NCI-H146 (cell line): ENCODE results near the gene MED22.
"Not testable (repeated sequence)": the region's sequence is repeated elsewhere in the genome, so short reads cannot be mapped to it uniquely, and the experiment has no call there.

Experiments used
- DNase-seq: peaks from one replicate; lab custom pipeline; 2025; lab: John Stamatoyannopoulos, UW

MED22 gene

GRCh38 chr9:133334888-133335287 is 13.0 kb downstream of the MED22 start:
- DNase-seq: not testable (repeated sequence)

- peak; percentile 59 for DNase-seq
Measured at GRCh38 chr9:133334161-133334560, 13.8 kb downstream of the MED22 start.

- DNase-seq: no peak
Measured at GRCh38 chr9:133333566-133333965, 14.4 kb downstream of the MED22 start.

- no peak for DNase-seq
Measured at GRCh38 chr9:133333011-133333410, 14.9 kb downstream of the MED22 start.

DNA sequence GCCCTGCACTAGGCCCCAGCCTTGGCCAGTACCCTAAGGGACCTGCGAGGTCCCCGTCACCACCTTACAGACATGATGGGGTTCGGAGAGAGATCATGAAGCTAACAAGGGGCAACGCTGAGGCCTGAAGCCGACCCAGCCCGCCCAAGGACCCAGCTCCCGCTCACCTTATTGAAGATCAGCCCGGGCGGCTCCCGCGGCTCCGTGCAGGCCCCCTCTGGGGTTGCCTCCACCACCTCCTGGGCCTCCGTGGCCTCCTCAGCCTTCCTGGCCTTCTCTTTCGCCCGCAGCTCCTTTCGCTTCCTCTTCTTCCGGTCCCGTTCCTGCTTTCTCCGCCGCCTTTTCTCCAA is 15.6 kb downstream of the MED22 start:
- no peak for DNase-seq

- DNase-seq: no peak
Measured at GRCh38 chr9:133331641-133332380, 16.1 kb downstream of the MED22 start.

- DNase-seq: no peak
Measured at GRCh38 chr9:133331221-133331620, 16.7 kb downstream of the MED22 start.

DNA sequence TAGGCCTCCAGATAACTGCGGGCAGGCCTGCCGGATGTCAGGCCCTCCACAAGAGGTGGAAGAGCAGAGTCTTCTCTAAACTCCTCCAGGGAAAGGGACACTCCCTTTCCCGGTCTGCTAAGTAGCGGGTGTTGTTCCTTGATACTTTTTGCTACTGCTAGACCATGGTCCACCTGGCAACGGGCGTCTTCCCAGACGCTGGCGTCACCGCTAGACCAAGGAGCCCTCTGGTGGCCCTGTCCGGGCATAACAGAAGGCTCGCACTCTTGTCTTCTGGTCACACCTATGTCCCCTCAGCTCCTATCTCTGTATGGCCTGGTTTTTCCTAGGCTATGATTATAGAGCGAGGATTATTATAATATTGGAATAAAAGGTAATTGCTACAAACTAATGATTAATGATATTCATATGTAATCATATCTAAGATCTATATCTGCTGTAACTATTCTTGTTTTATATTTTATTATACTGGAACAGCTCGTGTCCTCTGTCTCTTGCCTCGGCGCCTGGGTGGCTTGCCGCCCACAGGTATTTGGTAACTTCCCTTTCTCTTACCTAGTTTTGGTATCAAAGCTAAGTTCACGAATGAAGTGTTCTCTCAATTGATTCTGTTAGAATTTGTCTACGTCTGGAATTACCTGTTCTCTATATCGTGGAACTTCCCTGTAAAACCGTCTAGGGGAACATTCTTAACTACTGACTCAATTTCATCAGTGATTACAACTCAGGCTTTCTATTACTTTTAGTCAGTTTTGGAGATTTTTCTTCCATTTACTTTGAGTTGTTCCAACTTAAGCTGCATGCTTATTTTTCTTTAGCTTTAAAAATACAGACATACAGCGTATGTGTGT is 18.4 kb downstream of the MED22 start:
- DNase-seq: not testable (repeated sequence)

DNA sequence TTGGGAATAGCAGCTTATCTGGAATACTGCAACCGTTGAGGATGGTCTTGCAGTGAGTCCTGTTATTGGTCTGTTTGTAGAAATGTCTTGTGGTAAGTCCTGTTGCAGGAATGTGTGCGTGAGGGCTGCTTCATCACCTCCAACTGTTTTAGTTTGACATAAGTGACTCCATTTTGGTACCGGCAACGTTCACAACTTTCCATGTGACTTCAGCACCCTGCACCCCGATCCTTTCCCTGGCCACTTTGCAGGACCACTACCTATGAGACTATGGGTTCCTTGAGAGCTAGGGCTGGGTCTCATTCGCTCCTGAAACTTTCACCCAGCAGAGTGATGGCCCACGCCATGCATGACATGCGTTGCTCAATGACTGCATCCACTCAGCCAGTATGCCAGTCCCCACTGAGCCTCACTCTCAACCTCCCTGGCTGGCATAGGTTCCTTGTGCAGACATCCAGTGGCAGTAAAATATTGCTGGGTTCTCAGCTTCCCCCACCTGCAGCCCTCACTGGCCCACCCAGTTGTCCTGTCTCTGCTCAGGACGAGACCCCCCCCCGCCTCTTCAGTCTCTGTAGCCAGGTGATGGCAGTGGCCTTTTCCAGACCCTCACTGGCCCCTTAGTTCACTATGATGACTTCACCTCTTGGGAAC is 20.0 kb downstream of the MED22 start:
- no peak for DNase-seq

DNA sequence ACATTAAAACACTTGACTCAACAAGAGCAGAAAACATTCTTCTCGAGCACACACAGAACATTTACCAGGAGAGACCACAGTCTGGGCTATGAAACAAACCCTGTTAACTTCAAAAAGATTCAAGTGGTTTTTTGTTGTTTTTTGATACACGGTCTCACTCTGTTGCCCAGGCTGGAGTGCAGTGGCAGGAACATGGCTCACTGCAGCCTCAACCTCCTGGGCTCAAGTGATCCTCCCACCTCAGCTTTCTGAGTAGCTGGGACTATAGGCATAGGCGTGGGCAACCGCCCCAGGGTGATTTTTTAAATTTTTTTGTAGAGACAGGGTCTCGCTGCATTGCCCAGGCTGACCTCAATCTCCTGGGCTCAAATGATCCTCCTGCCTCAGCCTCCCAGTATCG is 20.9 kb downstream of the MED22 start:
- DNase-seq: not testable (repeated sequence)

GRCh38 chr9:133323991-133324703 is 23.8 kb downstream of the MED22 start:
- no peak for DNase-seq

GRCh38 chr9:133323211-133323610 is 24.7 kb downstream of the MED22 start:
- DNase-seq: no peak

- no peak for DNase-seq
Measured at GRCh38 chr9:133322701-133323100, 25.2 kb downstream of the MED22 start.

- no peak for DNase-seq
Measured at GRCh38 chr9:133321411-133321935, 26.5 kb downstream of the MED22 start.

- no peak for DNase-seq
Measured at GRCh38 chr9:133320421-133320881, 27.5 kb downstream of the MED22 start.

DNA sequence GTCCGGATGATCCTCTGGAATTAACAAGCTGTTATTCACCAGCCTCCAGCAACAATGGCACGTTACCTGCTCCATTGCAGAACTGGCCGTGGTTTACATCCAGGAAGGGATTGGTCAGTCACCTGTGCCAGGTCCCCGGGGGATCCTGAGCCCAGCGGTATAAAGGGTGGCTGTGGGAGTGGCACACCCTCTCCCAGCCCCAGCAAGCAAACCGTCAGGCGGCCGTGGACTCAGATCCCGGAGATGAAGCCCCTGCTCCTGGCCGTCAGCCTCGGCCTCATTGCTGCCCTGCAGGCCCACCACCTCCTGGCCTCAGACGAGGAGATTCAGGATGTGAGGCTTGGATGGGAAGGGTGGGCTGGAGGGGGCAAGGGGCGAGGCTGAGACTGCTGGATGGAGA is 30.4 kb downstream of the MED22 start:
- not testable (repeated sequence) for DNase-seq

DNA sequence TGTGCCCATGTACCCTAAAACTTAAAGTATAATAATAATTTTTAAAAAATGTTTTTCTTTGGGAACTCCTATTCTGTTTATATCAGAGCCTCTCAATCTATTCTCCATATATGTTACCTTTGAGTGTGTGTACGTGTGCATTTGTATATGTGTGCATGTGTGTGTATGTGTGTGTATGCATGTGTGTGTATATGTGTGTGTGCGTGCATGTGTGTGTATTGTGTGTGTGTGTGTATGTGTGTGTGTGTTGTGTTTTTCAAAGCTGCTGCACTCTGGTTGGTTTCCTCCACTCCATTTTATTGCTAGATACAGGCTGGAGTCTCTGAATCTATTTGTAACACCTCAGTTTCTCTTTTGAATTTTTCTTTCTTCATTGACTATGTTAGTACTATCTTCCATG is 31.9 kb downstream of the MED22 start:
- no peak for DNase-seq

- DNase-seq: peak; percentile 10
Measured at GRCh38 chr9:133309608-133310007, 38.3 kb downstream of the MED22 start.

DNA sequence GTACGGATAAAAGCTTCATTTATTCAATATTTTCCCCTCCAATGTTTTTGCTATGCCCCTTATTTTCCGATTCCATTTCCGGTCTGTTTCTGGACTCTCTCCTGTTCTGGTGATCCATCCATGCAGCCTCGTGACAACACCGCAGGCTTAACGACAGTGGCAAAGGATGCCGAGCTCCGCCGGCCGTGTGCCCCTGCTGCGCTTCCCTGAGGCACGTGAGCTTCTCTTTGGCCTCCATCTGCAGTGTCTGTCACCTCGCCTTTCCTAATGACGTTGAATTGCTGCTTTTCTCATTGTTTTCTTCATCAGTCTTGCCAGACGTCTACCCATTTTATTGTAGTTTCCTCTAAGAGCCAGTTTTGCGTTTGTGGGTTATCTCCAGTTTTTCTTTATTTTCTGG is 40.6 kb downstream of the MED22 start:
- DNase-seq: no peak

DNA sequence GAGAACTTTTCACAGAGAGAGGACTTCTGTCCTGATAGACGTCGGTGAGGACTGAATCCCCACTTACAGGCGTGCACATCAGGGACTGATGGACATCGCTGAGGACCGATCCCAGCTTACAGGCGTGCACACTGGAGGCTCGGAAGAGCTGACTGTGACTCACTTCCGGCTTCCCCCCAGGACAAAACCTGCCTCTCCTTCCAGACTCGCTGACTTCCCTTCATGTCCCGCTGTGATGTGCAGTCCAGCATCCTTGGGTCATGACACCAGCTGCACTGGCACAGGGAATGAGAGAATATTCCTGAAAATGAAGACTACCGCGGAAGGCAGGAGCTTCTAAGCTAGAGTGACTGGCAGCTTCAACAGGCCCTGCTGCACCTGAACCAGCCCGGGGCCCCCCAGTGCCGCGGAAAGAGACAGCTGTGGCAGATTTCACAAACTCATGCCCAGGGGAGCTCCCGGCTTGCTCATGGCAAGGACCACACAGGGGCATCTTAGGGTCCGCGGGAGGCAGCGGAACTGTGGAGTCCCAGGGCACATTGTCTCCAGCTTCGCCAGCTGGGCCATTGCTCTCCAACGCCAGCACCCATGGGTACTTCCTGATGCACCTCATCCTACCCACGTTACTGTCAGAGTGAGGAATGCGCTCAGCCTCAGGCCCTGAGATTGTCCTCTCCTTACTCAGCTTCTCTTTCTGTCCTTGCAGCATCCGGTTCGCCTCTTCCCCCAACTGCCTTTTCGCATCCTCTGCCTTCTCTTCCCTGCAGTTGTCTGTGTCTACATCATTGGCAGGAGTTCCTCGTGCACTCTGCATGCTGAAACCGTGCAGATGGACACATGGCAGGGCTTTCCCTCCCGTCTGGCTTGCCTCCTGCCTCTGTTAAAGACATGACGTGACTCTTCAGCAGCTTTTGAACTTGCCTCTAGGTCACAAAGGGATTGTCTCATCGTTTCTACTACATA is 41.4 kb downstream of the MED22 start:
- DNase-seq: no peak

- DNase-seq: no peak
Measured at GRCh38 chr9:133305731-133306130, 42.2 kb downstream of the MED22 start.
